Adrenal gland (tissue), 12 donors: ENCODE data around the gene HSDL1. TPM values are rescaled to one million over a fixed set of nuclear protein-coding genes. Genes with fewer than 3 reads are reported as not detected.

Experiments
- DNase-seq, 7 donors: peaks; one replicate each; pipeline ENCODE4 v3.0.0-alpha.2; 2019 to 2020
- H3K27ac ChIP-seq, 5 donors: fragments of 200-600 bp; sonication (generic) in 4 of 5; 1 replicate in 3 of 5; 2 replicates in 2 of 5; pipeline versions ENCODE4 v1.5.1 to v1.8.0; 2016 to 2020; ENCODE audit warnings: mild to moderate bottlenecking in 1 of 5
- H3K27me3 ChIP-seq: fragments of 200-600 bp; 2 replicates; pipeline ENCODE4 v1.8.0; 2021
- H3K36me3 ChIP-seq, 2 donors: fragments of 200-600 bp; replicated peaks in 1 of 2; 1 replicate in 1 of 2; 2 replicates in 1 of 2; pipeline versions ENCODE4 v1.5.1 to v1.8.0; 2018 to 2022
- H3K4me1 ChIP-seq, 2 donors: fragments of 200-600 bp; replicated peaks in 1 of 2; 1 replicate in 1 of 2; 2 replicates in 1 of 2; pipeline versions ENCODE4 v1.5.1 to v1.8.0; 2018 to 2021
- H3K4me3 ChIP-seq, 4 donors: fragments of 200-600 bp; sonication (generic) in 3 of 4; one replicate each; pipeline ENCODE4 v1.5.1; 2016 to 2018
- H3K9me3 ChIP-seq, 3 donors: fragments of 200-600 bp; sonication (generic) in 1 of 3; replicated peaks in 1 of 3; 1 replicate in 2 of 3; 2 replicates in 1 of 3; pipeline versions ENCODE4 v1.5.1 to v1.8.0; 2016 to 2021
- POLR2A ChIP-seq, 2 donors: fragments of 450-650 bp; IDR thresholded peaks; one replicate each; pipeline ENCODE4 v1.6.1; 2017; ENCODE audit warnings: antibody characterized with exemption in 2 of 2, mild to moderate bottlenecking in 2 of 2, moderate library complexity in 1 of 2
- WGBS, 4 donors: extraction: QIAGEN DNeasy Blood & Tissue Kit in 2 of 4; methylation state at CpG; one replicate each; pipeline versions ENCODE4 v1.1.5 to v1.1.7; 2013 to 2017; 5-methylcytosine and 5-hydroxymethylcytosine counted together
- intact Hi-C, 2 donors: fragments of 100-400 bp; cut with DNase I; formaldehyde crosslinking; loops; one replicate each; pipeline versions ENCODE4 v1.14.1 to v1.15.0; 2022 to 2023
- polyA plus RNA-seq, 3 donors: library from polyadenylated mRNA; stranded (reverse); fragments of 200-250 nt in 2 of 3; fragments of 350-450 nt in 1 of 3; fragmentation: Illumina TruSeq in 1 of 3; extraction: RNeasy Lipid Tissue Mini Kit (QIAGEN cat#74804) in 1 of 3; gene quantifications; one replicate each; pipeline ENCODE4 v1.2.3, GENCODE V29; 2013 to 2014
- total RNA-seq, 9 donors: library from RNA; depleted of rRNA in 4 of 9; stranded (reverse); fragments of >200 nt in 4 of 9; fragments of 120-200 nt in 1 of 9; fragmentation: NEBNext Ultra II Directional in 1 of 9; extraction: Animal tissue kit (Norgen Biotek cat#: 25700) in 1 of 9; gene quantifications; one replicate each; pipeline versions ENCODE4 v1.1.0 to v1.2.4, GENCODE V29; 2013 to 2023
- TF ChIP-seq, protein P1 (sequence below), 6 experiments: fragments of 450-650 bp in 4 of 6; fragments of 200-600 bp in 2 of 6; sonication (generic) in 1 of 6; IDR thresholded peaks; 1 replicate in 5 of 6; 2 replicates in 1 of 6; pipeline versions ENCODE4 v1.5.1 to v1.8.0; 2016 to 2021; ENCODE audit warnings: antibody characterized with exemption in 6 of 6, mild to moderate bottlenecking in 2 of 6, moderate library complexity in 1 of 6
- donor health status: healthy with polysubstance abuse.
- donor health status: Bipolar disorder and iron deficiency.
- donor health status: DM: yes; HTN: yes; CAD: no.
- donor health status: DM: no; HTN: no; CAD: no.
- donor health status: DM: no; HTN: no; CAD: no.
- donor health status: DM: yes; HTN: yes; CAD: no.

The HSDL1 gene
- total and polyA plus RNA-seq, 12 donors = 18.8 to 122 (median 31.5) TPM

DNA sequence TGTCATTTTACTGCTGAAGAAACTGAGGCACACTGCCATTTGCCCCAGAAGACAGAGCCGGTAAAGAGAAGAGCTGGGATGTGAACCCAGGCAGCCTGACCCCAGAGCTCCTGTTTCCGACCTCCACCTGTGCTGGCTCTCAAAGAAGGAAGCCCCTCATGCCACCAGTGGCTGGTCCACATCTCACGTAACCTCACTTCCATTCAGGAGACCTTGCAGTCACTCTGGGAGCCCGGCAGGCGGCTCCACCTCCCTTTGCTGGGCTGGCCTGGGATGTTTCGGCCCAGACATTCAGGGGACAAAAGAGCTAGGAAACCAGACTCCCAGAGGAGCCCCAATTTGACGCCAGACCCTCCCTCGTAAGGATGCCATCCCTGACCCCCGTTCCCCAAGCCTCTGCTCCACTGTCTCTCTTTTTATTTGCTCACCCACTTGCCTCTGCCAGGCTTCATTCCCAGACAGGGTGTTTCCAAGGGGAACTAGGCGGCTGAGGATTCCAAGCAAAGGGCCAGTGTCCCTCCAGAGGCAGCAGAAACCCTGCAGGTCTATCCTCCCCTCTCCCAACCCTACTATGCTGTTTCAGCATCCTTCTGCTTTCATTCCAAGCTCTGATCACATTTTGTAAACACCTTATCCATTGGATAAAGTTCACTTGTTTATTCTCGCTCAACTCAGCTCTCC, 39.1 kb upstream of the HSDL1 start:
- intact Hi-C loops = loop anchor here (5.0 to 10.0 kb wide), 3 partner anchors 99 to 227 kb away; partner anchors contain the start of gene NECAB2 (in 1 of the 2)
- Histone ChIP-seq H3K4me1 (peaks cover 8 to 16% of the 10 kb centered on the region in 2 donors), H3K36me3 (peaks cover 0 to 43% of the 10 kb centered on the region in 2 donors), H3K27me3 (no peaks in the 10 kb centered on the region), H3K27ac (peak overlapping the region in 2 of 5 donors; percentile 31 to 32), H3K9me3 (no peaks in the 10 kb centered on the region), H3K4me3 (no peak overlapping the region)
- DNase-seq = no peak
- 76 to 84% (median 82%) methylated on average over 10 to 11 of the region's 11 CpGs for WGBS, 4 donors
- TF ChIP-seq, protein P1, sequence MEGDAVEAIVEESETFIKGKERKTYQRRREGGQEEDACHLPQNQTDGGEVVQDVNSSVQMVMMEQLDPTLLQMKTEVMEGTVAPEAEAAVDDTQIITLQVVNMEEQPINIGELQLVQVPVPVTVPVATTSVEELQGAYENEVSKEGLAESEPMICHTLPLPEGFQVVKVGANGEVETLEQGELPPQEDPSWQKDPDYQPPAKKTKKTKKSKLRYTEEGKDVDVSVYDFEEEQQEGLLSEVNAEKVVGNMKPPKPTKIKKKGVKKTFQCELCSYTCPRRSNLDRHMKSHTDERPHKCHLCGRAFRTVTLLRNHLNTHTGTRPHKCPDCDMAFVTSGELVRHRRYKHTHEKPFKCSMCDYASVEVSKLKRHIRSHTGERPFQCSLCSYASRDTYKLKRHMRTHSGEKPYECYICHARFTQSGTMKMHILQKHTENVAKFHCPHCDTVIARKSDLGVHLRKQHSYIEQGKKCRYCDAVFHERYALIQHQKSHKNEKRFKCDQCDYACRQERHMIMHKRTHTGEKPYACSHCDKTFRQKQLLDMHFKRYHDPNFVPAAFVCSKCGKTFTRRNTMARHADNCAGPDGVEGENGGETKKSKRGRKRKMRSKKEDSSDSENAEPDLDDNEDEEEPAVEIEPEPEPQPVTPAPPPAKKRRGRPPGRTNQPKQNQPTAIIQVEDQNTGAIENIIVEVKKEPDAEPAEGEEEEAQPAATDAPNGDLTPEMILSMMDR (IDR thresholded peaks at IDR 0.05) = peak in 4 of 6 experiments; percentile 10 to 22 (median 21)
- no peak for TF ChIP-seq POLR2A (IDR thresholded peaks at IDR 0.05)

DNA sequence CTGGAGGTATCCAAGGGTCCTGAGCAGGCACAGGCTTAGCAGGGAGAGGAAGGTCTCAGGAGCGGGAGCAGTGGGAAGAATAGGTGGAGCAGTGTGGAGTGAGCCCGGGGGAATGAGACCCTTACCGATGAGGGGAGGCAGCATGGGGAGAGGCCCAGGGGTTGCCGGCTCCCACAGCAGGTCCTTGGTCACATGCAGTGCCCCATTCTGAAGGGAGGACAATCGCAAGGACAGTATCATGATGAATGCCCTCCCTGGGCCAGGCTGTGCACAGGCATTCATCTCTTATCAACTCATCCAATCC, 38.5 kb upstream of the HSDL1 start:
- Histone ChIP-seq H3K4me3 (no peak overlapping the region), H3K27me3 (no peaks in the 10 kb centered on the region), H3K27ac (no peak overlapping the region), H3K9me3 (no peaks in the 10 kb centered on the region), H3K4me1 (peaks cover 8 to 16% of the 10 kb centered on the region in 2 donors), H3K36me3 (peaks cover 0 to 47% of the 10 kb centered on the region in 2 donors)
- WGBS, 4 donors = 70 to 85% (median 75%) methylated on average over 5 of the region's 5 CpGs
- TF ChIP-seq POLR2A (IDR thresholded peaks at IDR 0.05) = no peak
- TF ChIP-seq, protein P1 (IDR thresholded peaks at IDR 0.05) = no peak
- no peak for DNase-seq
- intact Hi-C loops = loop anchor here (5.0 to 10.0 kb wide), 3 partner anchors 99 to 226 kb away; partner anchors contain the start of gene NECAB2 (in 1 of the 2)

- DNase-seq = no peak
- Histone ChIP-seq H3K36me3 (peaks cover 0 to 53% of the 10 kb centered on the region in 2 donors), H3K4me1 (peaks cover 8 to 19% of the 10 kb centered on the region in 2 donors), H3K27me3 (no peaks in the 10 kb centered on the region), H3K27ac (no peak overlapping the region), H3K4me3 (no peak overlapping the region), H3K9me3 (no peaks in the 10 kb centered on the region)
- TF ChIP-seq POLR2A (IDR thresholded peaks at IDR 0.05) = no peak
- TF ChIP-seq, protein P1 (IDR thresholded peaks at IDR 0.05) = no peak
- intact Hi-C loops = loop anchor here (5.0 to 10.0 kb wide), 3 partner anchors 98 to 226 kb away; partner anchors contain the start of gene NECAB2 (in 1 of the 2)
- 94 to 95% (median 94%) methylated on average over 19 to 26 of the region's 26 CpGs for WGBS, 4 donors
Measured at GRCh38 chr16:84182680-84183571, 37.9 kb upstream of the HSDL1 start.

DNA sequence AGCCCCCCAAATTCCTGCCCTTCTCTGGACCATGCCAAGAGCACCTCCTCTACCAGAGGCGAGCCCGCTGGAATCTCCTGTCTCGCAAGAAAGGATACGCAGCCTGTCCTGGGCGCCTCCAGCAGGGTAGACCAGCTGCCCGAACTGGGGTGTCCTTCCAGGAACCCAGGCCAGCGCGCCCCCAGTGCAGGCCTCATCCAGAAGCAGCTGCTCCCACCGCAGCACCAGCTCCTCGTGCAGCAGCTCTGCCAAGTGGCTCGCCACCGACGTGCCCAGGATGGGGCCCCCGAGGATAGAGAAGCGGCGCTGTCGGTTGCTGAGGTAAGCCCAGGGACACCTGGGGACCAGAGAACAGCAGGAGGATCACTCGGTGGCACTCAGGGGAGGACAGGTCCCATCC, 37.1 kb upstream of the HSDL1 start:
- no peak for DNase-seq
- H3K36me3 ChIP-seq = peaks cover 0 to 53% of the 10 kb centered on the region in 2 donors
- no peaks in the 10 kb centered on the region for H3K9me3 ChIP-seq
- intact Hi-C loops = loop anchor here (5.0 to 10.0 kb wide), 3 partner anchors 97 to 225 kb away; partner anchors contain the start of gene NECAB2 (in 1 of the 2)
- WGBS, 4 donors = 90 to 100% (median 97%) methylated on average over 3 to 18 of the region's 18 CpGs
- peaks cover 14 to 27% of the 10 kb centered on the region in 2 donors for H3K4me1 ChIP-seq
- no peak overlapping the region for H3K27ac ChIP-seq
- H3K4me3 ChIP-seq = no peak overlapping the region
- TF ChIP-seq, protein P1 (IDR thresholded peaks at IDR 0.05) = no peak
- TF ChIP-seq POLR2A (IDR thresholded peaks at IDR 0.05) = no peak
- no peaks in the 10 kb centered on the region for H3K27me3 ChIP-seq
